HepG2 (cell line): ENCODE measurements around the gene DMRTA2. TPM values are rescaled to one million over a fixed set of nuclear protein-coding genes. Genes with fewer than 3 reads are reported as not detected.

ENCODE experiments used
- ATAC-seq: fragments of 200-7000 bp; cut with Tn5 transposase; 3 replicates; pipeline ENCODE4 v1.9.1; 2020; ENCODE audit warnings: mild to moderate bottlenecking, moderate library complexity
- BruUV-seq: library from RNA; stranded (reverse); fragments of 400-500 nt; replicated peaks from 2 replicates; lab custom pipeline; 2021; lab: Mats Ljungman, UMichigan
- CTCF ChIA-PET: fragments of 300-600 bp; formaldehyde crosslinking; extraction: SDS; loops from one replicate; lab custom pipeline; 2021; ENCODE audit warnings: low total read pairs, inconsistent platforms, low intra/inter-chr PET ratio; lab: Yijun Ruan, JAX
- POLR2A ChIA-PET: fragments of 350-600 bp; sonication (Branson Sonifier 250); formaldehyde crosslinking; loops from one replicate; lab custom pipeline; 2020; ENCODE audit warnings: antibody characterized with exemption, inconsistent platforms; lab: Yijun Ruan, JAX
- DNase-seq: peaks from one replicate; pipeline ENCODE4 v3.0.0-alpha.2; 2015; ENCODE audit warnings: low spot score
- FAIRE-seq: peaks from 3 replicates; lab custom pipeline; 2011; peaks lifted over from hg19 to GRCh38; lab: Jason Lieb, UNC
- H2AFZ ChIP-seq: one replicate; pipeline ENCODE4 v1.6.1; 2011; ENCODE audit warnings: low read length, inconsistent platforms
- H3K27ac ChIP-seq: fragments of 300-600 bp; 3 replicates; pipeline ENCODE4 v1.8.0; 2011; ENCODE audit warnings: mixed run types, mild to moderate bottlenecking, mixed read lengths, low read length, inconsistent platforms; ENCODE audit not compliant: insufficient read depth; ENCODE audit errors: extremely low read length
- H3K27me3 ChIP-seq, 2 experiments: fragments of 200-600 bp in 1 of 2; 2 replicates in 1 of 2; 3 replicates in 1 of 2; pipeline versions ENCODE4 v1.6.0 to v1.8.0; 2011; ENCODE audit warnings: low read length in 2 of 2, mild to moderate bottlenecking in 2 of 2, moderate library complexity in 2 of 2, inconsistent platforms in 1 of 2; ENCODE audit not compliant: insufficient read depth in 2 of 2, control insufficient read depth in 1 of 2
- H3K36me3 ChIP-seq, 2 experiments: fragments of 200-600 bp in 1 of 2; replicated peaks in 1 of 2; 2 replicates in 1 of 2; 3 replicates in 1 of 2; pipeline versions ENCODE4 v1.5.1 to v1.8.0; 2011; ENCODE audit warnings: low read length in 2 of 2, inconsistent platforms in 1 of 2; ENCODE audit not compliant: insufficient read depth in 2 of 2, control insufficient read depth in 1 of 2
- H3K4me1 ChIP-seq: 2 replicates; pipeline ENCODE4 v1.5.1; 2012; ENCODE audit warnings: low read length, inconsistent platforms; ENCODE audit not compliant: insufficient read depth
- H3K4me2 ChIP-seq: 2 replicates; pipeline ENCODE4 v1.6.0; 2011; ENCODE audit warnings: low read depth, low read length, inconsistent platforms
- H3K4me3 ChIP-seq, 3 experiments: fragments of 200-600 bp in 1 of 3; sonication (generic), shearing (Covaris generic) in 1 of 3; replicated peaks in 1 of 3; 2 replicates each; pipeline ENCODE4 v1.5.1; 2011 to 2016; ENCODE audit warnings: low read length in 3 of 3, inconsistent platforms in 2 of 3, low read depth in 2 of 3, mild to moderate bottlenecking in 2 of 3, control low read depth in 1 of 3, mixed read lengths in 1 of 3; ENCODE audit not compliant: insufficient read depth in 1 of 3
- H3K79me2 ChIP-seq: one replicate; pipeline ENCODE4 v1.6.1; 2011; ENCODE audit warnings: low read length, inconsistent platforms; ENCODE audit not compliant: insufficient read depth
- H3K9ac ChIP-seq: 2 replicates; pipeline ENCODE4 v1.6.0; 2011; ENCODE audit warnings: mild to moderate bottlenecking, low read depth, low read length, inconsistent platforms; ENCODE audit not compliant: insufficient read depth
- H3K9me3 ChIP-seq: 2 replicates; pipeline ENCODE4 v1.5.1; 2012; ENCODE audit warnings: mild to moderate bottlenecking, low read length
- H4K20me1 ChIP-seq: 2 replicates; pipeline ENCODE4 v1.6.0; 2011; ENCODE audit warnings: inconsistent platforms, mild to moderate bottlenecking, low read length, moderate library complexity; ENCODE audit not compliant: insufficient read depth
- CCAR2 ChIP-seq: fragments of 200-400 bp; formaldehyde crosslinking; optimal IDR thresholded peaks from 2 replicates; pipeline ENCODE3; 2018; ENCODE audit warnings: low read depth, mild to moderate bottlenecking, low read length, moderate library complexity
- CSRNP1 ChIP-seq: sonication (generic); formaldehyde crosslinking; IDR thresholded peaks from 2 replicates; pipeline ENCODE4 v1.8.1; 2023; ENCODE audit warnings: mild to moderate bottlenecking, missing genetic modification reagents
- DNMT1 ChIP-seq: sonication (generic); formaldehyde crosslinking; IDR thresholded peaks from 2 replicates; pipeline ENCODE4 v1.5.1; 2020; ENCODE audit warnings: mild to moderate bottlenecking, missing genetic modification reagents
- LCORL ChIP-seq, 2 experiments: fragments of 450-650 bp in 1 of 2; sonication (generic) in 1 of 2; formaldehyde crosslinking in 1 of 2; IDR thresholded peaks; 2 replicates each; pipeline versions ENCODE4 v1.5.0 to v1.6.1; 2017 to 2020; ENCODE audit warnings: antibody characterized with exemption in 1 of 2, missing genetic modification reagents in 1 of 2
- PHB2 ChIP-seq: fragments of 450-650 bp; IDR thresholded peaks from 2 replicates; pipeline ENCODE4 v1.6.1; 2018; ENCODE audit not compliant: partially characterized antibody
- SP4 ChIP-seq: sonication (generic); formaldehyde crosslinking; IDR thresholded peaks from 2 replicates; pipeline ENCODE4 v1.8.1; 2023; ENCODE audit warnings: mild to moderate bottlenecking, missing genetic modification reagents
- TCF7 ChIP-seq: sonication (generic); IDR thresholded peaks from 2 replicates; pipeline ENCODE4 v1.6.1; 2016; ENCODE audit warnings: antibody characterized with exemption, low read depth
- THYN1 ChIP-seq: sonication (generic); formaldehyde crosslinking; IDR thresholded peaks from 2 replicates; pipeline ENCODE4 v1.8.1; 2023; ENCODE audit warnings: low read depth, mild to moderate bottlenecking, moderate library complexity, missing genetic modification reagents, borderline replicate concordance
- ZNF772 ChIP-seq: sonication (generic); formaldehyde crosslinking; IDR thresholded peaks from 2 replicates; pipeline ENCODE4 v1.5.0; 2020; ENCODE audit warnings: mild to moderate bottlenecking, missing genetic modification reagents
- WGBS: methylation state at CpG from one replicate; pipeline ENCODE4 v1.1.6; 2017; ENCODE audit warnings: low lambda C conversion rate; 5-methylcytosine and 5-hydroxymethylcytosine counted together
- in situ Hi-C: cut with HindIII; loops from 2 replicates; pipeline ENCODE4 v1.10.0; 2017; ENCODE audit warnings: low pct_unique_long_range_greater_than_20kb; ENCODE audit not compliant: extremely low pct_ligation_motif_present
- intact Hi-C: fragments of 100-400 bp; cut with micrococcal nuclease; formaldehyde crosslinking; loops from one replicate; pipeline ENCODE4 v1.10.0; 2022; ENCODE audit not compliant: unreplicated experiment
- polyA plus RNA-seq, 8 experiments: library from polyadenylated mRNA; depleted of rRNA in 3 of 8; stranded (reverse) in 7 of 8; unstranded in 1 of 8; fragments of >200 nt; fragmentation: Illumina TruSeq in 4 of 8; extraction: Trizol in 4 of 8; gene quantifications; 2 replicates each; pipeline versions ENCODE4 v1.2.1 to v1.2.3, GENCODE V29; 2011 to 2016; ENCODE audit warnings: low read depth in 4 of 8, missing spikeins in 1 of 8, mixed read lengths in 1 of 8; ENCODE audit not compliant: insufficient read depth in 1 of 8
- total RNA-seq, 5 experiments: library from RNA; depleted of rRNA; stranded (reverse); fragments of >200 nt; fragmentation: Illumina TruSeq; extraction: Trizol; gene quantifications; 2 replicates each; pipeline ENCODE4 v1.2.3, GENCODE V29; 2016; ENCODE audit warnings: low read depth in 1 of 5
- TF ChIP-seq, protein P1 (sequence below): sonication (generic); formaldehyde crosslinking; IDR thresholded peaks from 2 replicates; pipeline ENCODE4 v1.8.1; 2023; ENCODE audit warnings: missing genetic modification reagents, inconsistent platforms, borderline replicate concordance

DMRTA2 gene
- total and polyA plus RNA-seq, 2 of the 13 experiments (the other 11 are each of a cell fraction or from before 2014, with no cell fraction given), result not detected

DNA sequence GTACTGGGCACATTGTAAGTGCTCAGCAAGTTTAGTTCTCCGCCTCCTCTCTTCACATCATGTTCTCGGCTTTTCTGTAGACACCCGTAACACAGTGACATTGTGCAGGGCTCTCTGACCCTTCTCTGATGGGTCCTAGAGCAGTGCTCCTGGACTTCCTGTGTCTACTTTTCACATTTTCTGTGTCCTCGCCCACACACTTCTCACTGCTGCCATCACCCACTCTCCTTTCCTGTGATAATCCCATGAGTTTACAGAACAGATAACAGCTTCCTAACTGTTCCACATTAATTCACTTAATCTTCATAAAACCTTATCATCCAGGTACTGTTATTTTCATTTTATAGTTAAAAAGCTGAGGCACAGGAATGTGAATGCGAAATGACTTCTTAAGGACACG, 13.2 kb upstream of the DMRTA2 start (continued):
- TF ChIP-seq, protein P1, sequence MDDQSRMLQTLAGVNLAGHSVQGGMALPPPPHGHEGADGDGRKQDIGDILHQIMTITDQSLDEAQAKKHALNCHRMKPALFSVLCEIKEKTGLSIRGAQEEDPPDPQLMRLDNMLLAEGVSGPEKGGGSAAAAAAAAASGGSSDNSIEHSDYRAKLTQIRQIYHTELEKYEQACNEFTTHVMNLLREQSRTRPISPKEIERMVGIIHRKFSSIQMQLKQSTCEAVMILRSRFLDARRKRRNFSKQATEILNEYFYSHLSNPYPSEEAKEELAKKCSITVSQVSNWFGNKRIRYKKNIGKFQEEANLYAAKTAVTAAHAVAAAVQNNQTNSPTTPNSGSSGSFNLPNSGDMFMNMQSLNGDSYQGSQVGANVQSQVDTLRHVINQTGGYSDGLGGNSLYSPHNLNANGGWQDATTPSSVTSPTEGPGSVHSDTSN, result no peak
- TF ChIP-seq TCF7 (no peak), CSRNP1 (CRISPR knock-in tag) (no peak)

DNA sequence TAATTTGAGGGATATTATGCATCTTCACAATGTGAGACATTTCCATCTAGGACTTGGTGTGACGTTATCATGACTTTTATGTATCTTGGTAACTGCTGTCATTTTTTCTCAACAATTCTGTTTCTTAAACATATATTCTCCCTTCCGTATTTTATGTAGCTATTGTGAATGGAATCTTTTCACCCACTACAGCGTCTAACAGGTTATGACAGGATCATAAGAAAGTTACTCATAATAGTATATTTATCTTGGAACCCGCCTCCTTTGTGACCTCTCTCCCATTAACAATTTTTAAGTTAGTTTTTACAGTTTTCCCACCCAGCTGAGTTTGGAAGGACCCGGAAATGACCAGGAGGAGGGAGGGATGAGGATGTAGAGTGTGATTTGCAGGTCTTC, 6.8 kb upstream of the DMRTA2 start:
- no peak for DNase-seq
- peaks cover 13 to 68% of the 10 kb centered on the region in 2 experiments for H3K27me3 ChIP-seq
- in situ Hi-C loops, result no loop called here
- TF ChIP-seq THYN1 (CRISPR knock-in tag) (no peak), ZNF772 (no peak), CCAR2 (no peak), LCORL (IDR thresholded peaks at IDR 0.05) (no peak), LCORL (CRISPR knock-in tag; IDR thresholded peaks at IDR 0.05) (no peak), DNMT1 (no peak), SP4 (no peak), PHB2 (no peak)
- TF ChIP-seq, all 625 proteins: peak for 0
- Histone ChIP-seq H3K4me1 (peaks cover 14% of the 10 kb centered on the region; the same call in 1 of the 2 replicates), H3K4me3 (no peak overlapping the region), H3K36me3 (no peaks in the 10 kb centered on the region; a peak in 1 of 5 replicates), H4K20me1 (no peaks in the 10 kb centered on the region), H2AFZ (no peak overlapping the region), H3K79me2 (no peaks in the 10 kb centered on the region), H3K27ac (no peak overlapping the region), H3K4me2 (peak overlapping the region; percentile 15; the same call in 1 of the 2 replicates), H3K9ac (no peak overlapping the region), H3K9me3 (no peaks in the 10 kb centered on the region)
- ATAC-seq, result no peak
- intact Hi-C loops, result no loop called here
- no peak for FAIRE-seq
- ChIA-PET POLR2A (no interaction called here), CTCF (no interaction called here)
- 26% methylated on average over 5 of the region's 5 CpGs for WGBS
- BruUV-seq, result no TSS peak
